Middle frontal gyrus (tissue), 1 donor: ENCODE results near the gene SPTBN4.
"Not testable (repeated sequence)": the region's sequence is repeated elsewhere in the genome, so short reads cannot be mapped to it uniquely, and the experiment has no call there.

Source experiments
- DNase-seq: peaks from one replicate; pipeline ENCODE4 v3.0.0-alpha.2; 2015; ENCODE audit warnings: low spot score; ENCODE audit errors: extremely low spot score

Gene SPTBN4

GRCh38 chr19:40502647-40503319, 36.0 kb downstream of the SPTBN4 start:
- DNase-seq = no peak

- no peak for DNase-seq
These were observed 36.5 kb downstream of the SPTBN4 start for GRCh38 chr19:40503320-40503695.

GRCh38 chr19:40506099-40506498, 39.3 kb downstream of the SPTBN4 start:
- DNase-seq = no peak

- DNase-seq = no peak
These were observed 41.1 kb downstream of the SPTBN4 start for GRCh38 chr19:40507892-40508291.

GRCh38 chr19:40508739-40509260, 42.0 kb downstream of the SPTBN4 start:
- DNase-seq = no peak

- no peak for DNase-seq
These were observed 43.8 kb downstream of the SPTBN4 start for GRCh38 chr19:40510526-40511115.

- no peak for DNase-seq
These were observed 44.7 kb downstream of the SPTBN4 start for GRCh38 chr19:40511487-40511886.

- no peak for DNase-seq
These were observed 45.3 kb downstream of the SPTBN4 start for GRCh38 chr19:40512110-40512472.

- no peak for DNase-seq
These were observed 45.9 kb downstream of the SPTBN4 start for GRCh38 chr19:40512473-40513344.

GRCh38 chr19:40513345-40513678, 46.5 kb downstream of the SPTBN4 start:
- no peak for DNase-seq

- no peak for DNase-seq
These were observed 47.0 kb downstream of the SPTBN4 start for GRCh38 chr19:40513741-40514315.

- no peak for DNase-seq
These were observed 50.4 kb downstream of the SPTBN4 start for GRCh38 chr19:40517248-40517647.

- DNase-seq = no peak
These were observed 52.8 kb downstream of the SPTBN4 start for GRCh38 chr19:40519352-40520322.

- DNase-seq = no peak
These were observed 54.5 kb downstream of the SPTBN4 start for GRCh38 chr19:40521276-40521675.

- DNase-seq = not testable (repeated sequence)
These were observed 55.1 kb downstream of the SPTBN4 start for GRCh38 chr19:40521900-40522299.

- DNase-seq = no peak
These were observed 56.7 kb downstream of the SPTBN4 start for GRCh38 chr19:40523322-40524047.

- DNase-seq = no peak
These were observed 57.3 kb downstream of the SPTBN4 start for GRCh38 chr19:40524133-40524549.

GRCh38 chr19:40524655-40525054, 57.9 kb downstream of the SPTBN4 start:
- DNase-seq = no peak

- no peak for DNase-seq
These were observed 58.6 kb downstream of the SPTBN4 start for GRCh38 chr19:40525234-40526051.
